IMR-90 (cell line): ENCODE measurements around the gene PDZK1. TPM values are rescaled to one million over a fixed set of nuclear protein-coding genes. Genes with fewer than 3 reads are reported as not detected.

ENCODE experiments used
- ATAC-seq: fragments of 200-7000 bp; cut with Tn5 transposase; 2 replicates; pipeline ENCODE4 v1.9.1; 2020; ENCODE audit warnings: low read depth, mild to moderate bottlenecking, moderate library complexity
- BruUV-seq: library from RNA; stranded (reverse); fragments of 400-500 nt; replicated peaks from 2 replicates; lab custom pipeline; 2021; lab: Mats Ljungman, UMichigan
- CTCF ChIA-PET: fragments of 300-600 bp; formaldehyde crosslinking; extraction: SDS; loops from one replicate; lab custom pipeline; 2021; ENCODE audit warnings: antibody characterized with exemption; lab: Yijun Ruan, JAX
- POLR2A ChIA-PET: fragments of 300-600 bp; sonication (Branson Sonifier 250); formaldehyde crosslinking; loops from one replicate; lab custom pipeline; 2022; ENCODE audit warnings: antibody characterized with exemption; ENCODE audit not compliant: unreplicated experiment; lab: Charles Lee
- DNase-seq: peaks from one replicate; pipeline ENCODE4 v3.0.0; 2013
- H2AFZ ChIP-seq: replicated peaks from 2 replicates; pipeline ENCODE3; 2013; ENCODE audit warnings: low read length, mild to moderate bottlenecking; ENCODE audit not compliant: poor library complexity
- H2AK5ac ChIP-seq: 2 replicates; pipeline ENCODE4 v1.6.1; 2013; ENCODE audit warnings: low read depth, low read length, inconsistent platforms
- H2AK9ac ChIP-seq: replicated peaks from 2 replicates; pipeline ENCODE3; 2013; ENCODE audit warnings: mild to moderate bottlenecking, low read depth, low read length, moderate library complexity; ENCODE audit not compliant: poor library complexity
- H2BK120ac ChIP-seq: 2 replicates; pipeline ENCODE4 v1.6.1; 2013; ENCODE audit warnings: low read depth, low read length, inconsistent platforms
- H2BK15ac ChIP-seq: 3 replicates; pipeline ENCODE4 v1.6.1; 2013; ENCODE audit warnings: low read depth, low read length, inconsistent platforms
- H2BK20ac ChIP-seq: 2 replicates; pipeline ENCODE4 v1.6.1; 2013; ENCODE audit warnings: low read depth, mild to moderate bottlenecking, inconsistent platforms, low read length, moderate library complexity
- H2BK5ac ChIP-seq: 2 replicates; pipeline ENCODE4 v1.6.1; 2013; ENCODE audit warnings: mild to moderate bottlenecking, low read depth, low read length, inconsistent platforms; ENCODE audit not compliant: poor library complexity, severe bottlenecking
- H3K14ac ChIP-seq: replicated peaks from 2 replicates; pipeline ENCODE4 v1.6.1; 2013; ENCODE audit warnings: low read depth, low read length, inconsistent platforms
- H3K18ac ChIP-seq: 2 replicates; pipeline ENCODE4 v1.6.1; 2013; ENCODE audit warnings: low read depth, low read length, control low read depth
- H3K23ac ChIP-seq: 2 replicates; pipeline ENCODE4 v1.6.1; 2013; ENCODE audit warnings: low read depth, low read length, inconsistent platforms
- H3K27ac ChIP-seq: 2 replicates; pipeline ENCODE4 v1.5.1; 2013; ENCODE audit warnings: mild to moderate bottlenecking, control low read depth, low read length; ENCODE audit not compliant: insufficient read depth
- H3K27me3 ChIP-seq: 2 replicates; pipeline ENCODE4 v1.6.1; 2013; ENCODE audit warnings: low read length; ENCODE audit not compliant: control insufficient read depth, insufficient read depth
- H3K36me3 ChIP-seq: 2 replicates; pipeline ENCODE4 v1.6.1; 2013; ENCODE audit warnings: low read length, mixed read lengths; ENCODE audit not compliant: control insufficient read depth, insufficient read depth
- H3K4ac ChIP-seq: 2 replicates; pipeline ENCODE4 v1.6.1; 2013; ENCODE audit warnings: low read depth, low read length, inconsistent platforms
- H3K4me1 ChIP-seq: 2 replicates; pipeline ENCODE4 v1.6.1; 2013; ENCODE audit warnings: low read length, mixed read lengths; ENCODE audit not compliant: control insufficient read depth, insufficient read depth
- H3K4me2 ChIP-seq: 2 replicates; pipeline ENCODE4 v1.6.1; 2013; ENCODE audit warnings: low read depth, mild to moderate bottlenecking, control low read depth, low read length, moderate library complexity
- H3K4me3 ChIP-seq: 2 replicates; pipeline ENCODE4 v1.5.1; 2013; ENCODE audit warnings: low read depth, mild to moderate bottlenecking, control low read depth, low read length, moderate library complexity; ENCODE audit not compliant: insufficient read depth
- H3K56ac ChIP-seq: 2 replicates; pipeline ENCODE4 v1.6.1; 2013; ENCODE audit warnings: low read length, inconsistent platforms; ENCODE audit not compliant: insufficient read depth; ENCODE audit errors: extremely low read depth
- H3K79me1 ChIP-seq, 2 experiments: 2 replicates each; pipeline ENCODE4 v1.6.1; 2013; ENCODE audit warnings: low read length in 2 of 2, inconsistent platforms in 1 of 2, low read depth in 1 of 2
- H3K9ac ChIP-seq: 2 replicates; pipeline ENCODE4 v1.6.1; 2013; ENCODE audit warnings: low read depth, low read length, control low read depth
- H3K9me1 ChIP-seq: 2 replicates; pipeline ENCODE4 v1.6.1; 2013; ENCODE audit warnings: low read length, inconsistent platforms; ENCODE audit not compliant: insufficient read depth
- H3K9me3 ChIP-seq: 2 replicates; pipeline ENCODE4 v1.6.1; 2013; ENCODE audit warnings: low read length; ENCODE audit not compliant: control insufficient read depth, insufficient read depth
- H4K20me1 ChIP-seq: 2 replicates; pipeline ENCODE4 v1.6.1; 2013; ENCODE audit warnings: low read length, inconsistent platforms; ENCODE audit not compliant: insufficient read depth
- H4K5ac ChIP-seq: 2 replicates; pipeline ENCODE4 v1.6.1; 2013; ENCODE audit warnings: mild to moderate bottlenecking, low read depth, low read length, control low read depth
- H4K8ac ChIP-seq, 2 experiments: 2 replicates each; pipeline ENCODE4 v1.6.1; 2013; ENCODE audit warnings: low read depth in 2 of 2, low read length in 2 of 2, control low read depth in 1 of 2, inconsistent platforms in 1 of 2
- H4K91ac ChIP-seq: 2 replicates; pipeline ENCODE4 v1.6.1; 2013; ENCODE audit warnings: low read depth, low read length, inconsistent platforms; ENCODE audit not compliant: insufficient read depth
- MAFK ChIP-seq: IDR thresholded peaks from 2 replicates; pipeline ENCODE4 v1.6.1; 2012; ENCODE audit warnings: low read depth, low read length, improper control_type of control experiment
- RAD21 ChIP-seq: IDR thresholded peaks from 2 replicates; pipeline ENCODE4 v1.6.1; 2012; ENCODE audit warnings: low read length, improper control_type of control experiment
- WGBS, 2 experiments: methylation state at CpG; one replicate each; pipeline versions ENCODE4 v1.1.5 to v1.1.7; 2013; ENCODE audit warnings: missing lambda C conversion rate in 2 of 2; ENCODE audit not compliant: insufficient read length in 1 of 2; ENCODE audit errors: extremely low coverage in 2 of 2; 5-methylcytosine and 5-hydroxymethylcytosine counted together
- dilution Hi-C: fragments of 300-500 bp; cut with HindIII; formaldehyde crosslinking; loops from one replicate; pipeline ENCODE4 v1.14.3; 2018; ENCODE audit warnings: low sequenced_read_pairs; ENCODE audit not compliant: unreplicated experiment
- in situ Hi-C: fragments of 300-500 bp; cut with MboI; formaldehyde crosslinking; loops from 3 replicates; pipeline ENCODE4 v1.14.3; 2019; ENCODE audit warnings: low sequenced_read_pairs, inconsistent platforms, mixed read lengths
- intact Hi-C: fragments of 100-400 bp; cut with micrococcal nuclease; formaldehyde crosslinking; loops from 2 replicates; pipeline ENCODE4 v1.10.0; 2022
- polyA plus RNA-seq, 3 experiments: library from polyadenylated mRNA; depleted of rRNA; stranded (reverse); fragments of >200 nt; gene quantifications; 2 replicates each; pipeline ENCODE4 v1.2.3, GENCODE V29; 2012; ENCODE audit warnings: low replicate concordance in 1 of 3
- total RNA-seq: library from RNA; depleted of rRNA; stranded (reverse); fragments of >200 nt; gene quantifications from 2 replicates; pipeline ENCODE4 v1.2.3, GENCODE V29; 2012

Gene PDZK1
- total and polyA plus RNA-seq, 2 of the 4 experiments (the other 2 are of a cell fraction): 1.4 to 2.1 TPM

GRCh38 chr1:145714524-145715111, 7.5 kb upstream of the PDZK1 start:
- H3K9me1 ChIP-seq: peaks cover 15% of the 10 kb centered on the region
- intact Hi-C loops (no loop called here), dilution Hi-C loops (no loop called here), in situ Hi-C loops (no loop called here)
- no peaks in the 10 kb centered on the region for H4K20me1 ChIP-seq
- ChIA-PET POLR2A (no interaction called here), CTCF (interaction anchor here (0.6 to 0.7 kb wide), 2 partner anchors 178 to 217 kb away, joined by 3 to 9 read pairs; no protein-coding TSS in a partner anchor)
- no peak overlapping the region; the same call in 1 of the 2 replicates for H4K5ac ChIP-seq
- H3K36me3 ChIP-seq: no peaks in the 10 kb centered on the region
- peak overlapping the region; percentile 62; the same call in 1 of the 2 replicates for H3K14ac ChIP-seq
- no peak overlapping the region for H3K27ac ChIP-seq
- no peak overlapping the region for H3K9ac ChIP-seq
- H4K8ac ChIP-seq: 0 out of 4 replicates have a peak overlapping the region, but pooled peaks of 1 of the 2 experiments have one; percentile 2
- peak overlapping the region; percentile 5; the same call in 1 of the 2 replicates for H2AK5ac ChIP-seq
- peak overlapping the region; percentile 24 for H3K4ac ChIP-seq
- DNase-seq (no peak), ATAC-seq (no peak)
- H3K23ac ChIP-seq: peak overlapping the region; percentile 55; the same call in 1 of the 2 replicates
- H3K4me1 ChIP-seq: peaks cover 14% of the 10 kb centered on the region
- 65% methylated on average over 3 of the region's 6 CpGs; no CpG with 5 or more reads in 1 of the 2 experiments for WGBS, 2 experiments
- H2BK5ac ChIP-seq: no peak overlapping the region
- no peak overlapping the region for H3K4me3 ChIP-seq
- H2AK9ac ChIP-seq: peak overlapping the region; percentile 90
- H2BK15ac ChIP-seq: 0 out of 3 replicates have a peak overlapping the region, but pooled peaks have one; percentile 7
- H3K4me2 ChIP-seq: no peak overlapping the region
- no peaks in the 10 kb centered on the region for H3K79me1 ChIP-seq
- H4K91ac ChIP-seq: peak overlapping the region; percentile 8; the same call in 1 of the 2 replicates
- peak overlapping the region; percentile 5; the same call in 1 of the 2 replicates for H2BK120ac ChIP-seq
- no peaks in the 10 kb centered on the region for H3K9me3 ChIP-seq
- peak overlapping the region; percentile 59 for H2AFZ ChIP-seq
- no peak overlapping the region for H3K18ac ChIP-seq
- no peaks in the 10 kb centered on the region for H3K27me3 ChIP-seq
- BruUV-seq: no TSS peak
- TF ChIP-seq MAFK: no peak
- TF ChIP-seq RAD21: no peak
- 0 out of 2 replicates have a peak overlapping the region, but pooled peaks have one; percentile 23 for H3K56ac ChIP-seq
- 0 out of 2 replicates have a peak overlapping the region, but pooled peaks have one; percentile 1 for H2BK20ac ChIP-seq
